Left ventricle myocardium inferior (tissue), 1 donor: Measurements from ENCODE around the gene OR9Q1. TPM values are rescaled to one million over a fixed set of nuclear protein-coding genes. Genes with fewer than 3 reads are reported as not detected.
"Not testable (repeated sequence)": the region's sequence is repeated elsewhere in the genome, so short reads cannot be mapped to it uniquely, and the experiment has no call there.

ENCODE experiments used
- DNase-seq: peaks from one replicate; pipeline ENCODE4 v3.0.0-alpha.2; 2020
- H3K27ac ChIP-seq: fragments of 200-600 bp; replicated peaks from 2 replicates; pipeline ENCODE4 v1.8.0; 2021
- H3K27me3 ChIP-seq: fragments of 200-600 bp; 2 replicates; pipeline ENCODE4 v1.8.0; 2021; ENCODE audit warnings: low read depth
- H3K36me3 ChIP-seq: fragments of 200-600 bp; 2 replicates; pipeline ENCODE4 v1.8.0; 2021
- H3K4me1 ChIP-seq: fragments of 200-600 bp; 2 replicates; pipeline ENCODE4 v1.8.0; 2021
- H3K4me3 ChIP-seq: fragments of 200-600 bp; 2 replicates; pipeline ENCODE4 v1.8.0; 2021; ENCODE audit warnings: mild to moderate bottlenecking, moderate library complexity
- H3K9me3 ChIP-seq: fragments of 200-600 bp; replicated peaks from 2 replicates; pipeline ENCODE4 v1.8.0; 2021
- intact Hi-C: fragments of 100-400 bp; cut with micrococcal nuclease; formaldehyde crosslinking; loops from one replicate; pipeline ENCODE4 v1.11.0; 2022
- total RNA-seq: library from RNA; stranded (reverse); fragmentation: NEBNext Ultra II Directional; extraction: Animal tissue kit (Norgen Biotek cat#: 25700); gene quantifications from one replicate; pipeline ENCODE4 v1.2.1, GENCODE V29; 2021
- TF ChIP-seq, protein P1 (sequence below): fragments of 200-600 bp; IDR thresholded peaks from 2 replicates; pipeline ENCODE4 v1.8.0; 2021; ENCODE audit warnings: antibody characterized with exemption, mild to moderate bottlenecking, borderline replicate concordance
- donor health status: DM: no; HTN: yes; CAD: no; lungs with severe emphysema.

The OR9Q1 gene
- total RNA-seq, 1 donor from 2014 or later: not detected

DNA sequence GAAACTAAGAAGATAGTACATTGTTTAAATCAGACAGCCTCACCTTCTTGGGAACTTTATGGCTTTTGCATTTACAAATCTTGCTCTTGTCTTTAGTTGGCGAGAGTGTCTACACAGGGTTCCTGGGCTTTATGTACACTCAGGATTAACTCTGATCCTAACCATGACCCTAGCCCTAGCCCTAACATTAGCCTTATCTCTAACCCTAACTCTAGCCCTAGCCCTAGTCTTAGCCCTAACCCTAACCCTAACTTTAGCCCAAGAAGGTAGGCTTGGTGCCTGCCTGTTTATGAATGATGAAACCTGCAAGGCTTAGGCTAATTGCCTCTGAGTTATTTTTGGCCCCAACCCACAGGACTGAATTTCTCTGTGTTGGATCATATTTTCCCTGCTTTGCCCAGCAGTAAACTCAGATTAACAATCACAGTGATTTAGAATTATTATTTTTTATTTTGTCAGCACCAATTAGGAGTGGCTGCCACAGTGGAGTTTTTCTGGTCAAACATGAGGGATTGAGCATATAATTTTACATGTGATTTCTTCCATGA is 44.1 kb upstream of the OR9Q1 start:
- H3K27me3 ChIP-seq: no peaks in the 10 kb centered on the region

DNA sequence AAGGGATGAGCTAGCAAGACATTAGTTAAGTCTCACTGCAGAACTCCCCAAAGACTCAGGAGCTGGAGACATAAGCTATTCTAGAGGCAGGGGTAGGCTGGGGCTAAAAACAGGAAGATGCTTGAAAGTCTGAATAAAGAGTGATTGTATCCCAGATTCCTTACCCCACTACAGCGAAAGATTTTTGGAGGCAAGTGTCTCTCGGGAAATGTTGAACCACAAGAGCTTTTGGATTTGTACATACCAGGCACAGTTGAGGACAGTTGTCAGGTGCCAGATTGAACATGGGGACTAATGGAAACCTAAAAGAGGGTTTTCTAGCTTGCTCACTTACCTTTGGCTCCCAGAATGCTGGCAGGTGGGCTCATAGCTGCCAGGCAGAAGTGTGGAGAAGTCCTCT is 43.5 kb upstream of the OR9Q1 start:
- Histone ChIP-seq H3K4me1 (peaks cover 6% of the 10 kb centered on the region), H3K4me3 (no peak overlapping the region), H3K36me3 (no peaks in the 10 kb centered on the region), H3K27me3 (no peaks in the 10 kb centered on the region), H3K27ac (no peak overlapping the region), H3K9me3 (no peaks in the 10 kb centered on the region)
- intact Hi-C loops: no loop called here
- no peak for DNase-seq
- TF ChIP-seq, protein P1, sequence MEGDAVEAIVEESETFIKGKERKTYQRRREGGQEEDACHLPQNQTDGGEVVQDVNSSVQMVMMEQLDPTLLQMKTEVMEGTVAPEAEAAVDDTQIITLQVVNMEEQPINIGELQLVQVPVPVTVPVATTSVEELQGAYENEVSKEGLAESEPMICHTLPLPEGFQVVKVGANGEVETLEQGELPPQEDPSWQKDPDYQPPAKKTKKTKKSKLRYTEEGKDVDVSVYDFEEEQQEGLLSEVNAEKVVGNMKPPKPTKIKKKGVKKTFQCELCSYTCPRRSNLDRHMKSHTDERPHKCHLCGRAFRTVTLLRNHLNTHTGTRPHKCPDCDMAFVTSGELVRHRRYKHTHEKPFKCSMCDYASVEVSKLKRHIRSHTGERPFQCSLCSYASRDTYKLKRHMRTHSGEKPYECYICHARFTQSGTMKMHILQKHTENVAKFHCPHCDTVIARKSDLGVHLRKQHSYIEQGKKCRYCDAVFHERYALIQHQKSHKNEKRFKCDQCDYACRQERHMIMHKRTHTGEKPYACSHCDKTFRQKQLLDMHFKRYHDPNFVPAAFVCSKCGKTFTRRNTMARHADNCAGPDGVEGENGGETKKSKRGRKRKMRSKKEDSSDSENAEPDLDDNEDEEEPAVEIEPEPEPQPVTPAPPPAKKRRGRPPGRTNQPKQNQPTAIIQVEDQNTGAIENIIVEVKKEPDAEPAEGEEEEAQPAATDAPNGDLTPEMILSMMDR: no peak

More for the DNA sequence above, 44.1 kb upstream of the OR9Q1 start:
- no peak overlapping the region for H3K27ac ChIP-seq
- H3K4me1 ChIP-seq: peaks cover 6% of the 10 kb centered on the region
- H3K9me3 ChIP-seq: no peaks in the 10 kb centered on the region
- TF ChIP-seq, protein P1: no peak
- no peak for DNase-seq
- intact Hi-C loops: no loop called here
- no peak overlapping the region for H3K4me3 ChIP-seq
- H3K36me3 ChIP-seq: no peaks in the 10 kb centered on the region

DNA sequence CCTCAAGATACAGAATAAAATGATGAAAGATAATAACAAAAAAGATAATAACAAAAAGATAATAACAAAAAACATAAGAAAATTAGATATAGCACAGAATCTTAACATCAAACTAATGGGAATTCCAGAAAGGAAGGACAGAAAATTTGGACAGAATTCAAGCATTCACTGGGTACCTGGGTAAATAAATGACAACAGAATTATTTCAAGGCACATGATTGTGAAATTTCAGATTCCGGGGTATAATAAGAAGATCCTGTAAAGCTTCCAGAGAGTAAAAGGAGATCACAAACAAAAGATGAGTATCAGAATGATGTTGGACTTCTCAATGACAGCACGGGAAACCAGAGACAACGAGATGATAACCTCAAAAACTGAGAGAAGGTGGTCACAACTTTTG is 42.1 kb upstream of the OR9Q1 start:
- H3K36me3 ChIP-seq: no peaks in the 10 kb centered on the region
- H3K27ac ChIP-seq: no peak overlapping the region
- no peaks in the 10 kb centered on the region for H3K9me3 ChIP-seq
- H3K4me3 ChIP-seq: no peak overlapping the region
- intact Hi-C loops: no loop called here
- DNase-seq: no peak
- H3K4me1 ChIP-seq: peaks cover 6% of the 10 kb centered on the region
- TF ChIP-seq, protein P1: no peak
- H3K27me3 ChIP-seq: no peaks in the 10 kb centered on the region

DNA sequence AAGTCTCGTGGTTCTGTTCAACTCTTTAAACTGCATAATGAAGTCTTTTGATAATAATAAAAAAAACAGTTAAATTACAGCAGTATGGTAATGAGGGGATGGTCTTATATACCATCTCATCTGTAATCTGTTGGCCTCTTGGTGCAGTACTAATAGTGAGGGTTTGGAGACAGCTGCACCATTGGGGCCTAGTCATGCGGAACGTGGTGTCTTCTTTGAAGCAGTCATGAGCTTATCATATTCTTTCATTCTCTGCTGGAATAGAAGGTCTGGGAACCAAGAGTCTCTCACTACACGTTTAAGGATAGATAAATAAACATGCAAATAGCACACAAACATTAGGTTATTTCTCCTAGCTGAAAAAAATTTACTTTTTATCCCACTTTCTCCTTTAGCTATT is 40.9 kb upstream of the OR9Q1 start:
- no peaks in the 10 kb centered on the region for H3K36me3 ChIP-seq
- peaks cover 6% of the 10 kb centered on the region for H3K4me1 ChIP-seq
- no peaks in the 10 kb centered on the region for H3K27me3 ChIP-seq
- no peak overlapping the region for H3K27ac ChIP-seq
- no peak overlapping the region for H3K4me3 ChIP-seq
- intact Hi-C loops: loop anchor here (2.0 kb wide), 1 partner anchor 42 kb away; no protein-coding TSS in a partner anchor
- H3K9me3 ChIP-seq: peaks cover 12% of the 10 kb centered on the region
- TF ChIP-seq, protein P1: no peak
- DNase-seq: no peak

DNA sequence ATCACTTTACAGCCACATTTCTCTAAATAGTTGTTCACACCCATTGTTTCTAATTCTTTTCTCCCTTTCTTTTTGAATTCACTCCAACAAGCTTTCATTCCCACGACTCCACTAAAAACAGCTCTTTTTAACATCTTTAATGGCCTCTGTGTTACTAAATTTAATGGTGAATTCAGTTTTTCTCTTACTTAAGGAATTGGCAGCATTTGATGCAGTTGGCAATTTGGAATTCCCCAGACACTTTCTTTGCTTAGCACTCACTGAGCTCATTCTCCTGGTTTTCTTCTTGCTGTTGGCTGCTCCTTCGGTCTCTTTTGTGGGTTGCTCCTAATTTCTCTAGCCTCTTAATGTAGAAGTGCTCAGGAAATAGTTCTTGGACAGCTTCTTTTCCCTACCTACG is 40.5 kb upstream of the OR9Q1 start:
- Histone ChIP-seq H3K4me3 (no peak overlapping the region), H3K4me1 (peaks cover 6% of the 10 kb centered on the region), H3K9me3 (peaks cover 16% of the 10 kb centered on the region), H3K36me3 (no peaks in the 10 kb centered on the region), H3K27ac (peak overlapping the region; percentile 37), H3K27me3 (no peaks in the 10 kb centered on the region)
- TF ChIP-seq, protein P1: no peak
- intact Hi-C loops: loop anchor here (2.0 kb wide), 1 partner anchor 42 kb away; no protein-coding TSS in a partner anchor
- DNase-seq: no peak

DNA sequence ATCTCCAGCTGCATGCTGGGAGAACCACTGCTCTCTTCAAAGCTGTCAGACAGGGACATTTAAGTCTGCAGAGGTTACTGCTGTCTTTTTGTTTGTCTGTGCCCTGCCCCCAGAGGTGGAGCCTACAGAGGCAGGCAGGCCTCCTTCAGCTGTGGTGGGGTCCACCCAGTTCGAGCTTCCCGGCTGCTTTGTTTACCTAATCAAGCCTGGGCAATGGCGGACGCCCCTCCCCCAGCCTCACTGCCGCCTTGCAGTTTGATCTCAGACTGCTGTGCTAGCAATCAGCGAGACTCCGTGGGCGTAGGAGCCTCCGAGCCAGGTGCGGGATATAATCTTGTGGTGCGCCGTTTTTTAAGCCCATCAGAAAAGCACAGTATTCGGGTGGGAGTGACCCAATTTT is 24.2 kb upstream of the OR9Q1 start:
- H3K36me3 ChIP-seq, intact Hi-C loops, H3K27ac ChIP-seq, H3K4me3 ChIP-seq, DNase-seq, H3K9me3 ChIP-seq, H3K27me3 ChIP-seq: not testable (repeated sequence)
- H3K4me1 ChIP-seq: peaks cover 20% of the 10 kb centered on the region

DNA sequence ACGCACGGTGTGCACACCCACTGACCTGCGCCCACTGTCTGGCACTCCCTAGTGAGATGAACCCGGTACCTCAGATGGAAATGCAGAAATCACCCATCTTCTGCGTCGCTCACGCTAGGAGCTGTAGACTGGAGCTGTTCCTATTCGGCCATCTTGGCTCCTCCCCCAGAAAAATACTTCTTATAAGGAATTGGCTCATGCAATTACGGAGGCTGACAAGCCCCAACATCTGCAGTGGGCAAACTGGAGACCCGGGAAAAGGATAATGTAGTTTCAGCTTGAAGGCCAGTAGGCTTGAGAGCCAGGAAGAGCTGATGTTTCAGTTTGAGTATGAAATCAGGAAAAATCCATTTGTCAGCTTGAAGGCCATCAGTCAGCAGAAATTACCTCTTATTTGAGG is 23.7 kb upstream of the OR9Q1 start:
- DNase-seq, H3K36me3 ChIP-seq, H3K9me3 ChIP-seq, H3K27me3 ChIP-seq, H3K4me3 ChIP-seq, intact Hi-C loops, H3K27ac ChIP-seq: not testable (repeated sequence)
- H3K4me1 ChIP-seq: peaks cover 24% of the 10 kb centered on the region
